Breast epithelium (tissue), 3 donors: ENCODE data around the gene SPNS2.

Source experiments
- CTCF ChIP-seq, 3 donors: fragments of 450-650 bp; IDR thresholded peaks; one replicate each; pipeline ENCODE4 v1.5.1; 2016 to 2017; ENCODE audit warnings: antibody characterized with exemption in 3 of 3, mild to moderate bottlenecking in 3 of 3, moderate library complexity in 3 of 3
- POLR2A ChIP-seq: fragments of 450-650 bp; IDR thresholded peaks from one replicate; pipeline ENCODE4 v1.6.1; 2016; ENCODE audit warnings: antibody characterized with exemption, mild to moderate bottlenecking, moderate library complexity
- POLR2AphosphoS5 ChIP-seq, 3 donors: sonication (generic); formaldehyde crosslinking; IDR thresholded peaks; one replicate each; pipeline ENCODE4 v1.6.1; 2017; ENCODE audit warnings: antibody characterized with exemption in 3 of 3

DNA sequence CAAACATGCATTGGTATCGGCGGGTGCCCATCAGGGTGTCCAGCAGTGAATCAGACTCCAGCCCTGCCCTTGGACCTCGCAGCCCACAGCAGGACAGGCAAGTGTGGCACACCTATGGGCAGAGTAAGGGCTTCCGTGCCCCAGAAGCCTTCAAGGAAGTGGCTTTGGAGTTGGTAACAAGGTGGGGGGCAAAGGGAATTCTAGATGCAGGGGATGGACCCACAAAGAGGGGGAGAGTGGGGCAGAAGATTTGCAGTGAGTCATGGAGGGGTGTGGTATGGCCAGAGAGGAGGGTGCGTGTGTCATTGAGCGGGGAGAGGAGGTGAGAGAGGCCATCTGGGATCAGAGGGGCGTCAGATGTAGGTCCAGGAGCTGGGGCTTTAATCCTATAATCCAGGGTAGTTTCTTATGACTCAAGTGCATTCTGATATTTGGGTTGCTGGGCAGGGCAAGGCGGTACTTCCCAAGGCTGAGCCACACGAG lies 8.5 kb upstream of the SPNS2 start:
- TF ChIP-seq CTCF (IDR thresholded peaks at IDR 0.05) (no peak), POLR2AphosphoS5 (IDR thresholded peaks at IDR 0.05) (no peak), POLR2A (no peak)
